ENCODE results near the gene SFI1.
"Not testable (repeated sequence)": the region's sequence is repeated elsewhere in the genome, so short reads cannot be mapped to it uniquely, and the experiment has no call there.

SFI1 gene

GRCh38 chr22:31491218-31491962 is 4.9 kb upstream of the SFI1 start:
- no peak for DNase-seq

- no peak for DNase-seq
Observed at GRCh38 chr22:31492151-31492550, 4.2 kb upstream of the SFI1 start.

GRCh38 chr22:31493355-31493754 is 3.0 kb upstream of the SFI1 start:
- not testable (repeated sequence) for DNase-seq

GRCh38 chr22:31495343-31495742 is 993 bp upstream of the SFI1 start:
- no peak for DNase-seq

- peak in 1 of 2 donors; percentile 16 for DNase-seq
Observed at GRCh38 chr22:31496735-31497146, 405 bp downstream of the SFI1 start.

GRCh38 chr22:31497148-31497938 is 1.0 kb downstream of the SFI1 start:
- no peak for DNase-seq

GRCh38 chr22:31501738-31502137 is 5.4 kb downstream of the SFI1 start:
- DNase-seq: no peak

GRCh38 chr22:31503211-31503964 is 7.1 kb downstream of the SFI1 start:
- no peak for DNase-seq

GRCh38 chr22:31504282-31504681 is 7.9 kb downstream of the SFI1 start:
- DNase-seq: no peak

GRCh38 chr22:31507517-31507916 is 11.2 kb downstream of the SFI1 start:
- not testable (repeated sequence) for DNase-seq

GRCh38 chr22:31508536-31508935 is 12.2 kb downstream of the SFI1 start:
- no peak for DNase-seq

- DNase-seq: no peak
Observed at GRCh38 chr22:31509061-31509762, 12.9 kb downstream of the SFI1 start.

GRCh38 chr22:31520051-31520450 is 23.7 kb downstream of the SFI1 start:
- no peak for DNase-seq

GRCh38 chr22:31524132-31524531 is 27.8 kb downstream of the SFI1 start:
- not testable (repeated sequence) for DNase-seq

- DNase-seq: no peak
Observed at GRCh38 chr22:31526270-31526669, 29.9 kb downstream of the SFI1 start.

- no peak for DNase-seq
Observed at GRCh38 chr22:31530823-31531195, 34.5 kb downstream of the SFI1 start.

- DNase-seq: no peak
Observed at GRCh38 chr22:31532060-31532459, 35.7 kb downstream of the SFI1 start.

GRCh38 chr22:31533374-31533773 is 37.0 kb downstream of the SFI1 start:
- no peak for DNase-seq

GRCh38 chr22:31537019-31537535 is 40.7 kb downstream of the SFI1 start:
- no peak for DNase-seq

GRCh38 chr22:31538815-31539214 is 42.5 kb downstream of the SFI1 start:
- no peak for DNase-seq

GRCh38 chr22:31540166-31540565 is 43.8 kb downstream of the SFI1 start:
- DNase-seq: not testable (repeated sequence)

- DNase-seq: no peak
Observed at GRCh38 chr22:31540966-31541365, 44.6 kb downstream of the SFI1 start.
